ENCODE data around the gene WDR35. TPM values are rescaled to one million over a fixed set of nuclear protein-coding genes. Genes with fewer than 3 reads are reported as not detected.

The WDR35 gene
- total RNA-seq, 4 donors from 2014 or later = 16.3 to 24.3 (median 21.2) TPM

DNA sequence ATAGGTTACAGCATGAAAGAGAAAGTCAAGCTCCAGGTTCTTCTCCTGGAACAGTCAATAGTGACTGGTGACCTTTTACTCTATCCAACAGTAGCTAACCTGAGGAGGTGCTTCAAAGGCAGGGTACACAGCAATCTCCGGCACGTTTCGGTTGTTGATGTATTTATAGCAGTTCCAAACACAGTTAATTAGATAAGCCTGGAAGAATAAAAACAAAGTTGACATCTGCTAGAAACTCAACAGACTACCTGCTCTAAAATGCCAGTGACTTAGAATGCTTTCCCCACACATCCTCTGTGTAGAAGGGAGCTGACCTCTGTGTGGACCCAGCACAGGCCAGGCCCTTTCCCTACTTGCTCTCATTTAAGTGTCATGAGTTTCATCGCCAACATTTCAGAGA lies 44.3 kb upstream of the WDR35 start:
- TF ChIP-seq, protein P1, sequence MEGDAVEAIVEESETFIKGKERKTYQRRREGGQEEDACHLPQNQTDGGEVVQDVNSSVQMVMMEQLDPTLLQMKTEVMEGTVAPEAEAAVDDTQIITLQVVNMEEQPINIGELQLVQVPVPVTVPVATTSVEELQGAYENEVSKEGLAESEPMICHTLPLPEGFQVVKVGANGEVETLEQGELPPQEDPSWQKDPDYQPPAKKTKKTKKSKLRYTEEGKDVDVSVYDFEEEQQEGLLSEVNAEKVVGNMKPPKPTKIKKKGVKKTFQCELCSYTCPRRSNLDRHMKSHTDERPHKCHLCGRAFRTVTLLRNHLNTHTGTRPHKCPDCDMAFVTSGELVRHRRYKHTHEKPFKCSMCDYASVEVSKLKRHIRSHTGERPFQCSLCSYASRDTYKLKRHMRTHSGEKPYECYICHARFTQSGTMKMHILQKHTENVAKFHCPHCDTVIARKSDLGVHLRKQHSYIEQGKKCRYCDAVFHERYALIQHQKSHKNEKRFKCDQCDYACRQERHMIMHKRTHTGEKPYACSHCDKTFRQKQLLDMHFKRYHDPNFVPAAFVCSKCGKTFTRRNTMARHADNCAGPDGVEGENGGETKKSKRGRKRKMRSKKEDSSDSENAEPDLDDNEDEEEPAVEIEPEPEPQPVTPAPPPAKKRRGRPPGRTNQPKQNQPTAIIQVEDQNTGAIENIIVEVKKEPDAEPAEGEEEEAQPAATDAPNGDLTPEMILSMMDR (IDR thresholded peaks at IDR 0.05) = no peak
- TF ChIP-seq POLR2A (IDR thresholded peaks at IDR 0.05) = no peak
- TF ChIP-seq EP300 (IDR thresholded peaks at IDR 0.05) = no peak
- Histone ChIP-seq H3K4me3 (no peak overlapping the region), H3K9me3 (peaks cover 0 to 9% (median 4%) of the 10 kb centered on the region in 4 donors), H3K27ac (no peak overlapping the region), H3K27me3 (no peaks in the 10 kb centered on the region), H3K36me3 (peaks cover 6 to 98% (median 29%) of the 10 kb centered on the region in 3 donors), H3K4me1 (peaks cover 0 to 47% (median 3%) of the 10 kb centered on the region in 4 donors)
- 71 to 80% methylated on average over 4 of the region's 4 CpGs for WGBS, 2 donors
- DNase-seq (ENCODE audit: low spot score in 2 of 2) = no peak

DNA sequence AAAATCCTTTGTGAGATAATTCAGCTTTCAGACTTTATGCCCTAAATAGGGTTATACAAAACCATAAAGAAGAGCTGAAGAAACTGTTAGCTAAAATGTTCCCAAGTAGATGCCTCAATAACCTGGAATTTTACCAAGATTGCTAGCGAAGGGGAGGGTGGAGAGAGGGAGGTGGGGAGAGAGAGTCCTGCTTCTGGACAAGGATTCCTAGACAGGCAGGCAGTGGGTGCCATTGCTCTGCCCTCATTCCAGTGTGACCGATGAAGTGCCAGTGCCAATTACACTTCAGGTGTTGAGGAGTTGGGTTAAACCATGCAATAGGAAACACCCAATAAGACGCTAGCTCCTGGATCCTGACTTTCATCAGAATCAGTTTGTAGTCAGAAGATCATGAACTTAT lies 43.4 kb upstream of the WDR35 start:
- Histone ChIP-seq H3K36me3 (peaks cover 6 to 98% (median 31%) of the 10 kb centered on the region in 3 donors), H3K27ac (no peak overlapping the region)

DNA sequence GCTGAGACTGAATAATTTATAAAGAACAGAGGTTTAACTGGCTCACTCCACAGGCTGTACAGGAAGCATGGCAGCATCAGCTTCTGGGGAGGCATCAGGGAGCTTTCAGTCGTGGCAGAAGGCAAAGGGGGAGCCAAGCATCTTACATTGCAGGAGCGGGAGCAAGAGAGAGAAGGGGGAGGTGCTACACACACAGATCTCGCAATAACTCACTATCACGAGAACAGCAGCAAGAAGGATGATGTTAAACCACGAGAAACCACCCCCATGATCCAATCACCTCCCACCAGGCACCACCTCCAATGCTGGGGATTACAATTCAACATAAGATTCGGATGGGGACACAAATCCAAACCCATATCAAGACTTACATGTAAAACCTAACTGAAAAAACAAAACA lies 40.3 kb upstream of the WDR35 start:
- Histone ChIP-seq H3K4me3 (no peak overlapping the region), H3K36me3 (peaks cover 4 to 83% (median 16%) of the 10 kb centered on the region in 3 donors), H3K27me3 (no peaks in the 10 kb centered on the region), H3K27ac (no peak overlapping the region), H3K4me1 (peaks cover 0 to 8% (median 1%) of the 10 kb centered on the region in 4 donors), H3K9me3 (peaks cover 0 to 16% (median 7%) of the 10 kb centered on the region in 4 donors)
- TF ChIP-seq EP300 (IDR thresholded peaks at IDR 0.05) (no peak), POLR2A (IDR thresholded peaks at IDR 0.05) (no peak)
- TF ChIP-seq, protein P1 (IDR thresholded peaks at IDR 0.05) = no peak
- DNase-seq (ENCODE audit: low spot score in 2 of 2) = no peak
- 92 to 98% methylated on average over 6 of the region's 6 CpGs for WGBS, 2 donors

More for the DNA sequence above, 43.4 kb upstream of the WDR35 start:
- Histone ChIP-seq H3K4me3 (no peak overlapping the region), H3K9me3 (peaks cover 0 to 13% (median 6%) of the 10 kb centered on the region in 4 donors), H3K4me1 (peaks cover 0 to 38% (median 3%) of the 10 kb centered on the region in 4 donors), H3K27me3 (no peaks in the 10 kb centered on the region)
- DNase-seq (ENCODE audit: low spot score in 2 of 2) = no peak
- WGBS, 2 donors = 85% methylated on average over 3 of the region's 3 CpGs
- TF ChIP-seq, protein P1 (IDR thresholded peaks at IDR 0.05) = no peak
- no peak for TF ChIP-seq EP300 (IDR thresholded peaks at IDR 0.05)
- TF ChIP-seq POLR2A (IDR thresholded peaks at IDR 0.05) = no peak

DNA sequence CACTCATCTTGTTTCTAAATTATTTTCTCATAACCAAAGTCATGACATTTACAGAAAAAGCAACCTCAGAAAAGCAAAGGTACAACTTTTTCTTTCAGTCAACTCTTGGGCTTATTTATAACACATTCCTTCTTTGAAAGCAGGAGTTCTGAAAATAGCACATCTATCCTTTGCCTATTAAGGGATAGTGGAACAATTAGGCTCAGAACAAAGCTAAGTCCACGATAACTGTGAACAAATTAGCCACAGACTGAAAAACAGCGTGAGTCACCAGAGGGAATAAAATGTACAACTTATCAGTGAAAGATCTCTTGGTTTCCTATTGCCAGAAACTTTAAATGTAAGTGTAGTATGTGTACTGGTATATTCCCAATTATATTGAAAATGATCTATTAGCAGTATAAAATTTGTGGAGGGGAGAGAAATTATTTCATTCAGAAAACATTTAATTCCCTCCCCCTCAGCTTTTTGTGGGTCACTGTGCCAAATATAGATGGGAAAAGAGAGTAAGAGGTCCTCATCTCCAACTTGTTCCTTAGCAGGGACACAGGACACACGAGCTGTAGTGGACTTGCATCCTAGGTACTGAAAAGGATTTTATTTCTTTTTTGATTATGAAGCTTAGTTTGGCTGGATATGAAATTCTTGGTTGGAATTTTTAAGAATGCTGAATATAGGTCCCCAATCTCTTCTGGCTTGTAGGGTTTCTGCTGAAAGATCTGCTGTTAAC lies 38.0 kb upstream of the WDR35 start:
- H3K4me1 ChIP-seq = peaks cover 0 to 3% (median 0%) of the 10 kb centered on the region in 4 donors
- peaks cover 0 to 16% (median 7%) of the 10 kb centered on the region in 4 donors for H3K9me3 ChIP-seq
- H3K36me3 ChIP-seq = peaks cover 2 to 65% (median 15%) of the 10 kb centered on the region in 3 donors
- DNase-seq (ENCODE audit: low spot score in 2 of 2) = no peak
- peak in 1 of 2 donors; percentile 2 for TF ChIP-seq EP300 (IDR thresholded peaks at IDR 0.05)
- TF ChIP-seq POLR2A (IDR thresholded peaks at IDR 0.05) = no peak
- 58 to 61% methylated on average over 3 of the region's 3 CpGs for WGBS, 2 donors
- H3K27me3 ChIP-seq = no peaks in the 10 kb centered on the region
- no peak overlapping the region for H3K4me3 ChIP-seq
- peak overlapping the region in 2 of 4 donors; percentile 53 to 55 for H3K27ac ChIP-seq

DNA sequence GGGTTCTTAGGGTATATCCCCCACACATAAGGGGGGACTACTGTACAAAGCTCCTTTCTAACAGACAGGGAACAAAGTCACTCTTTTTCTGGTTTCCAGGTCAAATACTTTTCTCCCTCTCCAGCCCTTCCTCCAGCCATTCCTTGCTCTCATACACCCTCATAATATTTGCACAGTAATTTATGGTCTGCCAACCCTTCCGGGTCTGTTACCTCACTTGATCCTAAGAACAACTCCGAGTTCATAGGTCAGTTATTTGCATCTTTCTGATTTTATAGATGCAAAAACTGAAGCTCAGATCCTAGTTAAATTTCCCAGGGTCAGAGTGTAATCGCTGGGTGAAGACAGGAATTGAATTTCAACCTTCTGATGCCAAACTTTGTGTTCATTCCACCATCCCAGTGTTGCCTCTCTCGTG lies 37.4 kb upstream of the WDR35 start:
- DNase-seq (ENCODE audit: low spot score in 2 of 2) = no peak
- H3K9me3 ChIP-seq = peaks cover 0 to 16% (median 7%) of the 10 kb centered on the region in 4 donors
- peaks cover 0 to 3% (median 0%) of the 10 kb centered on the region in 4 donors for H3K4me1 ChIP-seq
- 35 to 40% methylated on average over 4 of the region's 4 CpGs for WGBS, 2 donors
- H3K27me3 ChIP-seq = no peaks in the 10 kb centered on the region
- peaks cover 2 to 63% (median 15%) of the 10 kb centered on the region in 3 donors for H3K36me3 ChIP-seq
- peak in 1 of 2 donors; percentile 16 for TF ChIP-seq EP300 (IDR thresholded peaks at IDR 0.05)
- TF ChIP-seq, protein P1 (IDR thresholded peaks at IDR 0.05) = no peak
- H3K4me3 ChIP-seq = no peak overlapping the region
- peak overlapping the region in 1 of 4 donors; percentile 55 for H3K27ac ChIP-seq

All from tibial nerve (tissue), 4 donors.